ENCODE measurements around the gene PROKR2.

- TF ChIP-seq CTCF (IDR thresholded peaks at IDR 0.05) (no peak), EZH2 (IDR thresholded peaks at IDR 0.05; ENCODE audit: borderline replicate concordance, insufficient read depth, low read depth, low read length, poor library complexity, severe bottlenecking) (no peak)
Observed at GRCh38 chr20:5297280-5298004, 19.3 kb downstream of the PROKR2 start.

Measured in B cell (primary cell).